Liver (tissue), 9 donors: ENCODE results near the gene EMP2. TPM values are rescaled to one million over a fixed set of nuclear protein-coding genes. Genes with fewer than 3 reads are reported as not detected.

Experiments used
- DNase-seq: peaks from one replicate; pipeline ENCODE4 v3.0.0-alpha.2; 2017; ENCODE audit warnings: low spot score
- H3K27ac ChIP-seq, 2 donors: one replicate each; pipeline ENCODE4 v1.7.0; 2013; ENCODE audit warnings: inconsistent platforms in 2 of 2, low read length in 2 of 2, control low read depth in 1 of 2, low read depth in 1 of 2, mild to moderate bottlenecking in 1 of 2
- H3K27me3 ChIP-seq, 4 donors: one replicate each; pipeline versions ENCODE4 v1.6.1 to v1.7.0; 2013; ENCODE audit warnings: low read length in 3 of 4, inconsistent platforms in 1 of 4, mild to moderate bottlenecking in 1 of 4, moderate library complexity in 1 of 4; ENCODE audit not compliant: control insufficient read depth in 4 of 4, insufficient read depth in 4 of 4
- H3K36me3 ChIP-seq, 4 donors: one replicate each; pipeline versions ENCODE4 v1.6.1 to v1.7.0; 2013; ENCODE audit warnings: low read length in 3 of 4, mild to moderate bottlenecking in 3 of 4, low read depth in 1 of 4, moderate library complexity in 1 of 4; ENCODE audit not compliant: control insufficient read depth in 4 of 4, insufficient read depth in 3 of 4
- H3K4me1 ChIP-seq, 4 donors: one replicate each; pipeline versions ENCODE4 v1.6.1 to v1.7.0; 2013; ENCODE audit warnings: low read length in 3 of 4, mild to moderate bottlenecking in 3 of 4, moderate library complexity in 1 of 4; ENCODE audit not compliant: control insufficient read depth in 4 of 4, insufficient read depth in 4 of 4
- H3K4me3 ChIP-seq, 3 donors: one replicate each; pipeline versions ENCODE4 v1.6.1 to v1.7.0; 2013; ENCODE audit warnings: low read length in 3 of 3, control low read depth in 1 of 3, low read depth in 1 of 3, mild to moderate bottlenecking in 1 of 3
- H3K9ac ChIP-seq, 2 donors: one replicate each; pipeline ENCODE4 v1.7.0; 2013; ENCODE audit warnings: low read length in 2 of 2, mild to moderate bottlenecking in 2 of 2, moderate library complexity in 2 of 2, control low read depth in 1 of 2, low read depth in 1 of 2
- H3K9me3 ChIP-seq, 4 donors: one replicate each; pipeline versions ENCODE4 v1.6.1 to v1.7.0; 2013; ENCODE audit warnings: low read length in 3 of 4; ENCODE audit not compliant: control insufficient read depth in 4 of 4
- ATF3 ChIP-seq: IDR thresholded peaks from 2 replicates; pipeline ENCODE4 v1.6.1; 2016; ENCODE audit warnings: antibody characterized with exemption
- CTCF ChIP-seq: fragments of 150-350 bp; IDR thresholded peaks from 2 replicates; pipeline ENCODE4 v1.5.1; 2017; ENCODE audit warnings: improper control_type of control experiment, low read depth, low read length; ENCODE audit not compliant: missing input control
- EGR1 ChIP-seq, 2 donors: IDR thresholded peaks; 2 replicates each; pipeline ENCODE4 v1.6.1; 2016 to 2018; ENCODE audit warnings: antibody characterized with exemption in 2 of 2, low read depth in 2 of 2
- FOXA1 ChIP-seq: IDR thresholded peaks from 2 replicates; pipeline ENCODE4 v1.6.1; 2016; ENCODE audit warnings: antibody characterized with exemption
- GABPA ChIP-seq, 2 donors: IDR thresholded peaks in 1 of 2; conservative IDR thresholded peaks in 1 of 2; 2 replicates each; pipeline ENCODE4 v1.6.1; 2016; ENCODE audit warnings: antibody characterized with exemption in 2 of 2, mild to moderate bottlenecking in 1 of 2, moderate library complexity in 1 of 2
- HNF4A ChIP-seq, 2 donors: conservative IDR thresholded peaks; 2 replicates each; pipeline ENCODE4 v1.6.1; 2016; ENCODE audit warnings: antibody characterized with exemption in 2 of 2, mild to moderate bottlenecking in 2 of 2
- HNF4G ChIP-seq: IDR thresholded peaks from 2 replicates; pipeline ENCODE4 v1.6.1; 2016; ENCODE audit warnings: antibody characterized with exemption
- JUND ChIP-seq, 2 donors: IDR thresholded peaks; 2 replicates each; pipeline ENCODE4 v1.6.1; 2016; ENCODE audit warnings: antibody characterized with exemption in 2 of 2
- MAX ChIP-seq: IDR thresholded peaks from 2 replicates; pipeline ENCODE4 v1.6.1; 2016; ENCODE audit warnings: antibody characterized with exemption
- NR2F2 ChIP-seq: IDR thresholded peaks from 2 replicates; pipeline ENCODE4 v1.6.1; 2016; ENCODE audit warnings: antibody characterized with exemption
- REST ChIP-seq: IDR thresholded peaks from 2 replicates; pipeline ENCODE4 v1.6.1; 2016; ENCODE audit warnings: antibody characterized with exemption, mild to moderate bottlenecking
- RXRA ChIP-seq, 2 donors: IDR thresholded peaks; 2 replicates each; pipeline ENCODE4 v1.6.1; 2017 to 2018; ENCODE audit warnings: antibody characterized with exemption in 2 of 2, mild to moderate bottlenecking in 1 of 2
- SP1 ChIP-seq: IDR thresholded peaks from 2 replicates; pipeline ENCODE4 v1.6.1; 2018; ENCODE audit warnings: antibody characterized with exemption, mild to moderate bottlenecking
- TAF1 ChIP-seq: conservative IDR thresholded peaks from 2 replicates; pipeline ENCODE4 v1.6.1; 2016; ENCODE audit warnings: antibody characterized with exemption, mild to moderate bottlenecking
- ZBTB33 ChIP-seq: IDR thresholded peaks from 2 replicates; pipeline ENCODE4 v1.6.1; 2016; ENCODE audit warnings: antibody characterized with exemption
- WGBS: extraction: QIAGEN DNeasy Blood & Tissue Kit; methylation state at CpG from one replicate; pipeline ENCODE4 v1.1.7; 2013; 5-methylcytosine and 5-hydroxymethylcytosine counted together
- polyA plus RNA-seq, 2 donors: library from polyadenylated mRNA; stranded (reverse) in 1 of 2; unstranded in 1 of 2; fragments of 200-250 nt in 1 of 2; fragments of >200 nt in 1 of 2; fragmentation: Nextera tagmentation in 1 of 2; extraction: Ambion mirVana in 1 of 2; gene quantifications; one replicate each; pipeline versions ENCODE4 v1.2.1 to v1.2.3, GENCODE V29; 2013 to 2015
- total RNA-seq, 2 donors: library from RNA; depleted of rRNA; stranded (reverse); fragments of >200 nt; gene quantifications; one replicate each; pipeline ENCODE4 v1.2.3, GENCODE V29; 2014
- donor health status: healthy.
- donor health status: healthy.
- donor health status: healthy.
- donor health status: healthy.
- donor health status: healthy.

Gene EMP2
- total and polyA plus RNA-seq, 4 donors, result 6.2 to 138 (median 66.7) TPM

GRCh38 chr16:10493276-10493675 lies 87.1 kb downstream of the EMP2 start:
- no peak overlapping the region for H3K9ac ChIP-seq
- H3K27ac ChIP-seq, result no peak overlapping the region
- no peaks in the 10 kb centered on the region for H3K4me1 ChIP-seq
- H3K4me3 ChIP-seq, result no peak overlapping the region
- H3K27me3 ChIP-seq, result no peaks in the 10 kb centered on the region
- no peak for DNase-seq
- WGBS, result 97% methylated on average over 8 of the region's 8 CpGs
- H3K9me3 ChIP-seq, result peaks cover 0 to 3% (median 1%) of the 10 kb centered on the region in 4 donors
- TF ChIP-seq RXRA (IDR thresholded peaks at IDR 0.05), result no peak
- H3K36me3 ChIP-seq, result no peaks in the 10 kb centered on the region

- Histone ChIP-seq H3K27me3 (no peaks in the 10 kb centered on the region), H3K9me3 (peaks cover 1 to 7% (median 3%) of the 10 kb centered on the region in 4 donors), H3K9ac (no peak overlapping the region), H3K4me1 (no peaks in the 10 kb centered on the region), H3K27ac (no peak overlapping the region), H3K4me3 (no peak overlapping the region), H3K36me3 (no peaks in the 10 kb centered on the region)
- WGBS, result 84% methylated on average over 1 of the region's 1 CpG
- DNase-seq, result no peak
- TF ChIP-seq MAX (no peak), EGR1 (IDR thresholded peaks at IDR 0.05; ENCODE audit: low read depth in 2 of 2) (no peak), REST (no peak), GABPA (IDR thresholded peaks at IDR 0.05 in 1 of 2, conservative IDR thresholded peaks at IDR 0.05 in 1 of 2) (no peak), NR2F2 (no peak), TAF1 (no peak), HNF4G (no peak), JUND (IDR thresholded peaks at IDR 0.05) (no peak), ZBTB33 (no peak), FOXA1 (no peak)
Measured at GRCh38 chr16:10490141-10490540, 90.3 kb downstream of the EMP2 start.

- no peaks in the 10 kb centered on the region for H3K4me1 ChIP-seq
- H3K27me3 ChIP-seq, result no peaks in the 10 kb centered on the region
- 96% methylated on average over 12 of the region's 12 CpGs for WGBS
- TF ChIP-seq GABPA (IDR thresholded peaks at IDR 0.05 in 1 of 2, conservative IDR thresholded peaks at IDR 0.05 in 1 of 2), result no peak
- no peak for TF ChIP-seq NR2F2
- TF ChIP-seq ZBTB33, result no peak
- TF ChIP-seq HNF4G, result no peak
- TF ChIP-seq SP1, result no peak
- TF ChIP-seq CTCF, result no peak
- no peak for TF ChIP-seq RXRA (IDR thresholded peaks at IDR 0.05)
- TF ChIP-seq ATF3, result no peak
- TF ChIP-seq TAF1, result no peak
- no peak for TF ChIP-seq HNF4A (conservative IDR thresholded peaks at IDR 0.05)
- no peak overlapping the region for H3K27ac ChIP-seq
- H3K9ac ChIP-seq, result no peak overlapping the region
- no peak for DNase-seq
- peaks cover 0 to 8% (median 0%) of the 10 kb centered on the region in 4 donors for H3K36me3 ChIP-seq
- H3K4me3 ChIP-seq, result no peak overlapping the region
- peaks cover 0 to 7% (median 3%) of the 10 kb centered on the region in 4 donors for H3K9me3 ChIP-seq
Measured at GRCh38 chr16:10485698-10486382, 94.6 kb downstream of the EMP2 start.
